GM10847 (cell line): ENCODE results near the gene MISP3.

Source experiments
- POLR2A ChIP-seq: IDR thresholded peaks from 2 replicates; pipeline ENCODE4 v1.6.1; 2011; ENCODE audit not compliant: insufficient read length; ENCODE audit errors: extremely low read depth

Gene MISP3

GRCh38 chr19:14072535-14073260 lies at the start of gene MISP3:
MISP3 (plus strand) TSS chr19:14072786; CDS start chr19:14073310, 524 bp downstream.
- no peak for TF ChIP-seq POLR2A

GRCh38 chr19:14023404-14024235 lies 49.0 kb upstream of the MISP3 start:
- TF ChIP-seq POLR2A: no peak

- no peak for TF ChIP-seq POLR2A
Measured at GRCh38 chr19:14027856-14028450, 44.6 kb upstream of the MISP3 start, which contains the start of gene RLN3. RLN3 (plus strand) TSS chr19:14028148; CDS start chr19:14028205, 57 bp downstream.

- TF ChIP-seq POLR2A: no peak
Measured at GRCh38 chr19:14028901-14029300, 43.7 kb upstream of the MISP3 start.

- TF ChIP-seq POLR2A: no peak
Measured at GRCh38 chr19:14030997-14031718, 41.4 kb upstream of the MISP3 start.

GRCh38 chr19:14031719-14032480 lies 40.7 kb upstream of the MISP3 start, which contains the start of gene IL27RA:
IL27RA (plus strand) TSS chr19:14031762; CDS start chr19:14031873, 111 bp downstream.
- TF ChIP-seq POLR2A: peak; percentile 66

GRCh38 chr19:14033946-14034345 lies 38.6 kb upstream of the MISP3 start:
- no peak for TF ChIP-seq POLR2A

GRCh38 chr19:14035706-14036105 lies 36.9 kb upstream of the MISP3 start:
- TF ChIP-seq POLR2A: no peak

- no peak for TF ChIP-seq POLR2A
Measured at GRCh38 chr19:14039181-14039580, 33.4 kb upstream of the MISP3 start.

GRCh38 chr19:14048443-14049153 lies 24.0 kb upstream of the MISP3 start:
- no peak for TF ChIP-seq POLR2A

GRCh38 chr19:14050512-14050911 lies 22.1 kb upstream of the MISP3 start:
- TF ChIP-seq POLR2A: no peak

GRCh38 chr19:14051980-14052379 lies 20.6 kb upstream of the MISP3 start:
- no peak for TF ChIP-seq POLR2A

- no peak for TF ChIP-seq POLR2A
Measured at GRCh38 chr19:14052470-14052869, 20.1 kb upstream of the MISP3 start.

GRCh38 chr19:14053032-14053431 lies 19.6 kb upstream of the MISP3 start:
- TF ChIP-seq POLR2A: no peak
